ENCODE results near the gene COG2. TPM values are rescaled to one million over a fixed set of nuclear protein-coding genes. Genes with fewer than 3 reads are reported as not detected.

The COG2 gene
- total RNA-seq, 4 donors from 2014 or later: 23.5 to 33.6 (median 26.0) TPM

DNA sequence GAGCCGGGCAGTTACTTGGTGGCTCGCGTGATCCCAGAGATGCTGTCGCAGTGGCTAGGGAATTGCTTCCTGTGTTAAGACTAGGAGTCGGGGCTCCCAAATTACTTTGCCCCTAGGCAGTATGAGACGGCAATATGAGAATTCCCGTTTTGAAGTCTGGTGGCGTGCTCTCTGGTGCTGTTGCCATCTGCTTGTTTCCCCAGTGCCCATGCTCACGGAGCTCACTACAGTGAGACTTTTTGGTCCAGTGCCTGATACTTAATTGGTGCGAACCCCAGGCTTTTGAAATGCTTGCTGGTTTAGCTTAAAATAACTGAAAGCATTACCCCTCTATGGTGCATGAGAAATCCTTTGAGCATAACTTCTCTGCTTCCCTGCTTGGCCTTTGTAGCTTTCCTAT, 49.3 kb downstream of the COG2 start:
- peaks cover 2 to 83% of the 10 kb centered on the region in 2 donors for H3K36me3 ChIP-seq
- no peak overlapping the region for H3K4me3 ChIP-seq
- TF ChIP-seq POLR2A (IDR thresholded peaks at IDR 0.05) (no peak), POLR2AphosphoS5 (IDR thresholded peaks at IDR 0.05) (no peak)
- TF ChIP-seq, protein P1, sequence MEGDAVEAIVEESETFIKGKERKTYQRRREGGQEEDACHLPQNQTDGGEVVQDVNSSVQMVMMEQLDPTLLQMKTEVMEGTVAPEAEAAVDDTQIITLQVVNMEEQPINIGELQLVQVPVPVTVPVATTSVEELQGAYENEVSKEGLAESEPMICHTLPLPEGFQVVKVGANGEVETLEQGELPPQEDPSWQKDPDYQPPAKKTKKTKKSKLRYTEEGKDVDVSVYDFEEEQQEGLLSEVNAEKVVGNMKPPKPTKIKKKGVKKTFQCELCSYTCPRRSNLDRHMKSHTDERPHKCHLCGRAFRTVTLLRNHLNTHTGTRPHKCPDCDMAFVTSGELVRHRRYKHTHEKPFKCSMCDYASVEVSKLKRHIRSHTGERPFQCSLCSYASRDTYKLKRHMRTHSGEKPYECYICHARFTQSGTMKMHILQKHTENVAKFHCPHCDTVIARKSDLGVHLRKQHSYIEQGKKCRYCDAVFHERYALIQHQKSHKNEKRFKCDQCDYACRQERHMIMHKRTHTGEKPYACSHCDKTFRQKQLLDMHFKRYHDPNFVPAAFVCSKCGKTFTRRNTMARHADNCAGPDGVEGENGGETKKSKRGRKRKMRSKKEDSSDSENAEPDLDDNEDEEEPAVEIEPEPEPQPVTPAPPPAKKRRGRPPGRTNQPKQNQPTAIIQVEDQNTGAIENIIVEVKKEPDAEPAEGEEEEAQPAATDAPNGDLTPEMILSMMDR (IDR thresholded peaks at IDR 0.05): no peak
- H3K4me1 ChIP-seq: no peaks in the 10 kb centered on the region
- no peaks in the 10 kb centered on the region for H3K9me3 ChIP-seq
- H3K27me3 ChIP-seq: no peaks in the 10 kb centered on the region
- ATAC-seq: no peak
- no peak overlapping the region for H3K27ac ChIP-seq
- WGBS, 2 donors (ENCODE audit: low coverage in 1 of 2): 87 to 100% methylated on average over 4 to 6 of the region's 10 CpGs

DNA sequence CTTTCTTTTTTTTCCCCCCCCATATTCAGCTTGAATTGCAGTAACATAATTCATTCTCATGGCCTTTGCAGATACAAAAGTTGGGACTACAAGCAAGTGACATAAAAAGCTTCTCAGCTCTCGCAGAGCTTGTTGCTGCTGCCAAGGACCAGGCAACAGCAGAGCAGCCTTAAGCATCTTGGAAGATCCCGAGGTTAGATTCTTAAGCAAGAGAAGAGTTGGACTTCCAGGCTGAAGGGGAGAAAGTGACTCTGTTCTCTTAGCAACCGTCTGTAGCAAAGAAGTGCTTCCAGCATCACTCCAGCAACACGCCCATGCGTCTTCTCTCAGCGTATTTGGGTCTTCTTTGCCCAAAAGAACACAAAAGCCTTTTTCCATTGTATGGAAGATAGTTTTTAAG, 50.9 kb downstream of the COG2 start:
- H3K9me3 ChIP-seq: no peaks in the 10 kb centered on the region

DNA sequence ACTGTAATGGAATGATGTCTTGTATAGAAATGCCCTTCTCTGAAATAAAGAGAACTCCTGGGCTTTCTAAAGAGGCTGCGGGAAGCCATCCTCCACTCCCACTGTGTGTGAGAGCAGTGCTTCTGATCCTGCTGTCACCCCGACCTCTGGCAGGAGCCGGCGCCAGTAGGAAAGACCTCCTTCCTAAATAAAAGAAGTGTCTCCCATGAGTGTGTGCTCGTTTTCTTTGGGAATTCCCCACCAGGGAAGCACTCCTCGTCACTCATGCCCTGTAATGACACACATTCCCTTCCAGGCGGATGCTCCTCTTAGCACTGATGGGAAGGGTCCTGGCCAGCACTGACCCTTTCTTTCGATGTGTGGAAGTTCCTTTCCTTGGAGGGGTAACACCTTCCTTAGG, 51.5 kb downstream of the COG2 start:
- Histone ChIP-seq H3K9me3 (no peaks in the 10 kb centered on the region), H3K27me3 (no peaks in the 10 kb centered on the region), H3K4me1 (no peaks in the 10 kb centered on the region), H3K27ac (no peak overlapping the region), H3K4me3 (no peak overlapping the region), H3K36me3 (peaks cover 2 to 62% of the 10 kb centered on the region in 2 donors)
- no peak for ATAC-seq
- WGBS, 2 donors (ENCODE audit: low coverage in 1 of 2): 79 to 86% methylated on average over 4 to 7 of the region's 8 CpGs
- TF ChIP-seq, protein P1 (IDR thresholded peaks at IDR 0.05): no peak
- no peak for TF ChIP-seq POLR2A (IDR thresholded peaks at IDR 0.05)
- no peak for TF ChIP-seq POLR2AphosphoS5 (IDR thresholded peaks at IDR 0.05)
- TF ChIP-seq EP300 (IDR thresholded peaks at IDR 0.05): no peak

More for the DNA sequence above, 50.9 kb downstream of the COG2 start:
- Histone ChIP-seq H3K4me1 (no peaks in the 10 kb centered on the region), H3K27me3 (no peaks in the 10 kb centered on the region), H3K36me3 (peaks cover 2 to 68% of the 10 kb centered on the region in 2 donors), H3K27ac (no peak overlapping the region), H3K4me3 (no peak overlapping the region)
- no peak for ATAC-seq
- TF ChIP-seq, protein P1 (IDR thresholded peaks at IDR 0.05): no peak
- TF ChIP-seq POLR2A (IDR thresholded peaks at IDR 0.05) (no peak), EP300 (IDR thresholded peaks at IDR 0.05) (no peak), POLR2AphosphoS5 (IDR thresholded peaks at IDR 0.05) (no peak)
- 80 to 87% methylated on average over 6 of the region's 6 CpGs for WGBS, 2 donors (ENCODE audit: low coverage in 1 of 2)

DNA sequence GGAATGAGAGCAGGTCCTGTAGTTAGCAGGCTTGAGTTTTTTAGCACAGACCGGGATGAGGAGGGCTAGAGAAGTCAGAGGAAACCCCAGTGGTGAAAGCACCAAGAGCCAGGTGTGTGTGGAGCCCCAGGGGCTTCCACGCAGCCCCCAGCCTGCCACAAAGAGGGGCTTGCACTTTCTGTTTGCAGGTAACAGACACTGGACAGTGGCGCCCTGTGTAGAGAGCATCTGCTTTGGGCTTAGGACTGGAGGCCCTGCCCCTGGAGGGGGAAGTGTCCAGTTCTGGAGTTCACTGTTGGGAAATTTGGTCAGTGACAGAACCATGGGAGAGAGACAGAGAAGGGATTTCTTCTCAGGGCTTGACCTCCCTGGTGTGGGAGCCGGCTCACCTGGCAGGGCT, 52.2 kb downstream of the COG2 start:
- no peaks in the 10 kb centered on the region for H3K27me3 ChIP-seq
- no peak overlapping the region for H3K27ac ChIP-seq
- no peak overlapping the region for H3K4me3 ChIP-seq
- 63% methylated on average over 3 of the region's 4 CpGs; no CpG with 5 or more reads in 1 of the 2 donors for WGBS, 2 donors (ENCODE audit: low coverage in 1 of 2)
- H3K36me3 ChIP-seq: peaks cover 2 to 55% of the 10 kb centered on the region in 2 donors
- H3K4me1 ChIP-seq: no peaks in the 10 kb centered on the region
- no peaks in the 10 kb centered on the region for H3K9me3 ChIP-seq
- no peak for ATAC-seq
- TF ChIP-seq POLR2AphosphoS5 (IDR thresholded peaks at IDR 0.05): no peak
- TF ChIP-seq, protein P1 (IDR thresholded peaks at IDR 0.05): no peak
- TF ChIP-seq EP300 (IDR thresholded peaks at IDR 0.05): no peak
- no peak for TF ChIP-seq POLR2A (IDR thresholded peaks at IDR 0.05)

DNA sequence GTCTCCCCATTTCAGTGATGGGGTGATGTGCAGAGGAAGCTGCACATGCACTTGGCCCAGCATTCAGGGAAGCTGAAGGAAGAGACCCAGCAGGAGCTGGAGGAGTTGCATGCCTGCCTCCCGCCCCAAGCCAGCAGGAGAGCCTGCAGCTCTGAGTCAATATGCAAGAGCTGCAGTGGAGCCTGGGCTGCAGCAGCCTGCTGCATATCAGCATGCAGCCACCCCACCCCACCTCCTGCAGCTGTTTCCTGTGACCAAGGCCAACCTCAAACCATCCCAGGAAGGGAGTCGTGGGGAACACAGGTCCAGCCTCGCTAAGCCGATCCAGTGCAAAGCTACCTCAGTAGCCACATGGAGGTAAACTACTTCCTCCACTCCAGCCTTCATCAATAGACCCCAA, 52.7 kb downstream of the COG2 start:
- 70% methylated on average over 2 of the region's 4 CpGs; no CpG with 5 or more reads in 1 of the 2 donors for WGBS, 2 donors (ENCODE audit: low coverage in 1 of 2)
- Histone ChIP-seq H3K27me3 (no peaks in the 10 kb centered on the region), H3K27ac (no peak overlapping the region), H3K4me3 (no peak overlapping the region), H3K4me1 (no peaks in the 10 kb centered on the region), H3K36me3 (peaks cover 2 to 50% of the 10 kb centered on the region in 2 donors), H3K9me3 (no peaks in the 10 kb centered on the region)
- no peak for TF ChIP-seq EP300 (IDR thresholded peaks at IDR 0.05)
- TF ChIP-seq POLR2A (IDR thresholded peaks at IDR 0.05): no peak
- TF ChIP-seq POLR2AphosphoS5 (IDR thresholded peaks at IDR 0.05): no peak
- TF ChIP-seq, protein P1 (IDR thresholded peaks at IDR 0.05): no peak
- ATAC-seq: no peak
